HEK293T (cell line): ENCODE data around the gene ZNF441.

Experiments used
- ELF4 ChIP-seq: fragments of 450-650 bp; IDR thresholded peaks from 2 replicates; pipeline ENCODE4 v1.6.1; 2017; ENCODE audit warnings: antibody characterized with exemption
- SUZ12 ChIP-seq: fragments of 450-650 bp; IDR thresholded peaks from 2 replicates; pipeline ENCODE4 v1.6.1; 2016; ENCODE audit warnings: mild to moderate bottlenecking
- TARDBP ChIP-seq: fragments of 450-650 bp; IDR thresholded peaks from 2 replicates; pipeline ENCODE4 v1.6.1; 2016

- TF ChIP-seq ELF4: no peak
- no peak for TF ChIP-seq TARDBP
- no peak for TF ChIP-seq SUZ12
These were observed 45.1 kb upstream of the ZNF441 start for GRCh38 chr19:11721681-11722080.
